PC-3 (cell line): Measurements from ENCODE around the gene CDC42EP5. TPM values are rescaled to one million over a fixed set of nuclear protein-coding genes. Genes with fewer than 3 reads are reported as not detected.
A peak's percentile ranks its signal among the peaks of the same experiment; 100 is the strongest.

ENCODE experiments used
- ATAC-seq: fragments of 200-7000 bp; cut with Tn5 transposase; 2 replicates; pipeline ENCODE4 v1.9.1; 2020; ENCODE audit warnings: mild to moderate bottlenecking, moderate library complexity
- BruUV-seq: library from RNA; stranded (reverse); fragments of 400-500 nt; replicated peaks from 2 replicates; lab custom pipeline; 2021; lab: Mats Ljungman, UMichigan
- CTCF ChIA-PET: fragments of 300-600 bp; sonication (Branson Sonifier 250); formaldehyde crosslinking; loops from one replicate; lab custom pipeline; 2022; ENCODE audit warnings: antibody characterized with exemption; lab: Charles Lee
- POLR2A ChIA-PET: fragments of 300-600 bp; sonication (Branson Sonifier 250); formaldehyde crosslinking; loops from one replicate; lab custom pipeline; 2022; ENCODE audit warnings: antibody characterized with exemption; ENCODE audit not compliant: unreplicated experiment; lab: Charles Lee
- DNase-seq: peaks from one replicate; pipeline ENCODE4 v3.0.0-alpha.2; 2015
- H2AFZ ChIP-seq: fragments of 300-600 bp; sonication (generic); 2 replicates; pipeline ENCODE4 v1.6.0; 2016; ENCODE audit warnings: antibody characterized with exemption, low read length
- H3F3A ChIP-seq: fragments of 300-600 bp; sonication (generic); one replicate; pipeline ENCODE4 v1.6.0; 2017; ENCODE audit warnings: antibody characterized with exemption, low read length, control low read depth, mild to moderate bottlenecking; ENCODE audit not compliant: unreplicated experiment
- H3K27ac ChIP-seq: fragments of 300-600 bp; sonication (generic); 2 replicates; pipeline ENCODE4 v1.5.1; 2016; ENCODE audit warnings: mild to moderate bottlenecking, low read length
- H3K27me3 ChIP-seq: fragments of 300-600 bp; sonication (generic); 2 replicates; pipeline ENCODE4 v1.6.1; 2016; ENCODE audit warnings: low read length, mixed read lengths
- H3K36me3 ChIP-seq: fragments of 300-600 bp; sonication (generic); 2 replicates; pipeline ENCODE4 v1.6.1; 2016; ENCODE audit warnings: low read depth, mixed run types, low read length, mixed read lengths
- H3K4me1 ChIP-seq: fragments of 300-600 bp; sonication (generic); 2 replicates; pipeline ENCODE4 v1.5.1; 2016; ENCODE audit warnings: low read length; ENCODE audit not compliant: insufficient read depth
- H3K4me2 ChIP-seq: fragments of 300-600 bp; sonication (generic); 2 replicates; pipeline ENCODE4 v1.6.0; 2016; ENCODE audit warnings: low read length
- H3K4me3 ChIP-seq: fragments of 300-600 bp; sonication (generic); 2 replicates; pipeline ENCODE4 v1.5.1; 2016; ENCODE audit warnings: mild to moderate bottlenecking, low read length, mixed read lengths
- H3K79me2 ChIP-seq: fragments of 300-600 bp; sonication (generic); 2 replicates; pipeline ENCODE4 v1.6.1; 2017; ENCODE audit warnings: low read length, mixed read lengths
- H3K9ac ChIP-seq: fragments of 300-600 bp; sonication (generic); 2 replicates; pipeline ENCODE4 v1.6.0; 2016; ENCODE audit warnings: mild to moderate bottlenecking, low read length
- H3K9me2 ChIP-seq: fragments of 300-600 bp; sonication (generic); replicated peaks from 2 replicates; pipeline ENCODE4 v1.6.1; 2016; ENCODE audit warnings: mixed run types, low read length, mixed read lengths
- H3K9me3 ChIP-seq: fragments of 300-600 bp; sonication (generic); 2 replicates; pipeline ENCODE4 v1.6.1; 2016; ENCODE audit warnings: low read length, mixed read lengths
- H4K20me1 ChIP-seq: fragments of 300-600 bp; sonication (generic); 2 replicates; pipeline ENCODE4 v1.6.1; 2016; ENCODE audit warnings: low read length, mixed read lengths
- EZH2 ChIP-seq: fragments of 300-600 bp; sonication (generic); IDR thresholded peaks from one replicate; pipeline ENCODE4 v1.6.1; 2017; ENCODE audit warnings: antibody characterized with exemption, mild to moderate bottlenecking, low read length; ENCODE audit not compliant: unreplicated experiment
- EZH2phosphoT487 ChIP-seq: fragments of 300-600 bp; sonication (generic); IDR thresholded peaks from 2 replicates; pipeline ENCODE4 v1.6.1; 2018; ENCODE audit warnings: mild to moderate bottlenecking, antibody characterized with exemption, low read length, borderline replicate concordance
- intact Hi-C: fragments of 100-400 bp; cut with micrococcal nuclease; formaldehyde crosslinking; loops from 2 replicates; pipeline ENCODE4 v1.9.0; 2023
- total RNA-seq: library from RNA; depleted of rRNA; stranded (reverse); fragments of >200 nt; gene quantifications from 2 replicates; pipeline ENCODE4 v1.2.3, GENCODE V29; 2014
- TF ChIP-seq, protein P1 (sequence below): fragments of 300-600 bp; sonication (generic); conservative IDR thresholded peaks from 2 replicates; pipeline ENCODE4 v1.5.1; 2017; ENCODE audit warnings: antibody characterized with exemption, low read depth, mild to moderate bottlenecking, low read length

Gene CDC42EP5
- total RNA-seq, 1 experiment from 2014 or later = 0.73 TPM

- Histone ChIP-seq H3K36me3 (no peaks in the 10 kb centered on the region), H3K79me2 (no peaks in the 10 kb centered on the region), H3K27me3 (peaks cover 36% of the 10 kb centered on the region), H3K9me3 (no peaks in the 10 kb centered on the region), H3K4me1 (no peaks in the 10 kb centered on the region), H3K9ac (no peak overlapping the region), H3K9me2 (no peaks in the 10 kb centered on the region), H3F3A (no peaks in the 10 kb centered on the region), H3K27ac (no peak overlapping the region), H4K20me1 (no peaks in the 10 kb centered on the region), H3K4me2 (no peak overlapping the region), H2AFZ (no peak overlapping the region), H3K4me3 (no peak overlapping the region)
- no TSS peak for BruUV-seq
- no peak for DNase-seq
- ChIA-PET CTCF (no interaction called here), POLR2A (no interaction called here)
- TF ChIP-seq EZH2phosphoT487 (no peak), EZH2 (no peak)
- TF ChIP-seq, protein P1, sequence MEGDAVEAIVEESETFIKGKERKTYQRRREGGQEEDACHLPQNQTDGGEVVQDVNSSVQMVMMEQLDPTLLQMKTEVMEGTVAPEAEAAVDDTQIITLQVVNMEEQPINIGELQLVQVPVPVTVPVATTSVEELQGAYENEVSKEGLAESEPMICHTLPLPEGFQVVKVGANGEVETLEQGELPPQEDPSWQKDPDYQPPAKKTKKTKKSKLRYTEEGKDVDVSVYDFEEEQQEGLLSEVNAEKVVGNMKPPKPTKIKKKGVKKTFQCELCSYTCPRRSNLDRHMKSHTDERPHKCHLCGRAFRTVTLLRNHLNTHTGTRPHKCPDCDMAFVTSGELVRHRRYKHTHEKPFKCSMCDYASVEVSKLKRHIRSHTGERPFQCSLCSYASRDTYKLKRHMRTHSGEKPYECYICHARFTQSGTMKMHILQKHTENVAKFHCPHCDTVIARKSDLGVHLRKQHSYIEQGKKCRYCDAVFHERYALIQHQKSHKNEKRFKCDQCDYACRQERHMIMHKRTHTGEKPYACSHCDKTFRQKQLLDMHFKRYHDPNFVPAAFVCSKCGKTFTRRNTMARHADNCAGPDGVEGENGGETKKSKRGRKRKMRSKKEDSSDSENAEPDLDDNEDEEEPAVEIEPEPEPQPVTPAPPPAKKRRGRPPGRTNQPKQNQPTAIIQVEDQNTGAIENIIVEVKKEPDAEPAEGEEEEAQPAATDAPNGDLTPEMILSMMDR = no peak
- ATAC-seq = no peak
- intact Hi-C loops = loop anchor here (10.0 kb wide), 1 partner anchor 80 kb away; no protein-coding TSS in a partner anchor
Observed at GRCh38 chr19:54484451-54484850, 11.4 kb upstream of the CDC42EP5 start.

- DNase-seq = no peak
- Histone ChIP-seq H3K9me2 (no peaks in the 10 kb centered on the region), H3K4me1 (no peaks in the 10 kb centered on the region), H3K36me3 (no peaks in the 10 kb centered on the region), H3K4me2 (no peak overlapping the region), H3K4me3 (no peak overlapping the region), H3F3A (no peaks in the 10 kb centered on the region), H3K9ac (no peak overlapping the region), H3K9me3 (no peaks in the 10 kb centered on the region), H3K79me2 (no peaks in the 10 kb centered on the region), H3K27ac (no peak overlapping the region), H2AFZ (no peak overlapping the region), H4K20me1 (no peaks in the 10 kb centered on the region), H3K27me3 (peaks cover 26% of the 10 kb centered on the region)
- TF ChIP-seq EZH2 = no peak
- TF ChIP-seq, protein P1 = no peak
- TF ChIP-seq EZH2phosphoT487 = no peak
- intact Hi-C loops = loop anchor here (10.0 kb wide), 1 partner anchor 82 kb away; no protein-coding TSS in a partner anchor
- no peak for ATAC-seq
- no TSS peak for BruUV-seq
- ChIA-PET POLR2A (no interaction called here), CTCF (interaction anchor here (0.6 kb wide), 1 partner anchor 193 kb away, joined by 9 read pairs; no protein-coding TSS in a partner anchor)
Observed at GRCh38 chr19:54482889-54483288, 9.8 kb upstream of the CDC42EP5 start.

DNA sequence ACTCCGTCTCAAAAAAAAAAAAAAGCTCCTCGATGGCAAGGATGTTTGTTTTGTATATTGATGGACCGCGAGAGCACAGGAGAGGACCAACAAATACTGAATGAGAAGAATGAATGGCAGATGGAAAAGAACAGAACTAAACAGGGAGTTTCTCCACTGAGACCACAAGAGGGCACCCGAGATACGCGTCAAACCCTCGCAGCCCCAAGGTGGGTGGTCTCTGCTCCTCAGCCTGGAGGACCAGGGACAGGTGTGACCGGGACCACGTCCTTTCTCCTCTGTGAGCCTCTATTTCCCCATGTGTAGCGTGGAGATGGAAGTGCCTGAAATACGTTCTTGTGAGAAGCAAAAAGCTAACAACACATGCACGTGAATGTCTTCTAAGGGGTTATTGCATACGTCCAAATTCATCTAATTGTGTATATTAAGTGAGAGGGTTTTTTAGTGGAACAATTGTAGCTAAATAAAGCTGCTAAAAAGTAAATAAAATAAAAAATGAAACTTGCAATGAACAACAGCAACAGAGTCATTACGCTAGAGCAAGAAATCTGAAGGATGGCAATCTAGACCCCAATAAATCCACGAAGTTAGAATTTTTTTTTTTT, 8.3 kb upstream of the CDC42EP5 start:
- no TSS peak for BruUV-seq
- no peak overlapping the region for H3K27ac ChIP-seq
- TF ChIP-seq, protein P1 = peak; percentile 91
- TF ChIP-seq EZH2phosphoT487 = no peak
- no peak for TF ChIP-seq EZH2
- H3K4me2 ChIP-seq = no peak overlapping the region
- H3K9me2 ChIP-seq = no peaks in the 10 kb centered on the region
- H3F3A ChIP-seq = no peaks in the 10 kb centered on the region
- H3K79me2 ChIP-seq = no peaks in the 10 kb centered on the region
- ChIA-PET POLR2A (interaction anchor here (0.6 kb wide), 1 partner anchor 37 kb away, joined by 6 read pairs; no protein-coding TSS in a partner anchor), CTCF (interaction anchor here (0.7 to 1.1 kb wide), 2 partner anchors 38 to 665 kb away, joined by 3 to 4 read pairs; no protein-coding TSS in a partner anchor)
- H3K4me1 ChIP-seq = no peaks in the 10 kb centered on the region
- H3K4me3 ChIP-seq = no peak overlapping the region
- no peaks in the 10 kb centered on the region for H3K9me3 ChIP-seq
- H3K9ac ChIP-seq = no peak overlapping the region
- peaks cover 26% of the 10 kb centered on the region for H3K27me3 ChIP-seq
- DNase-seq (peak; percentile 60), ATAC-seq (peak; percentile 51)
- H3K36me3 ChIP-seq = no peaks in the 10 kb centered on the region
- H2AFZ ChIP-seq = no peak overlapping the region
- H4K20me1 ChIP-seq = no peaks in the 10 kb centered on the region
- intact Hi-C loops = loop anchor here (1.0 to 10.0 kb wide), 2 partner anchors 83 to 195 kb away; no protein-coding TSS in a partner anchor
